ENCODE results near the gene EIF3F.

Gene EIF3F

GRCh38 chr11:8023831-8024555, 36.9 kb downstream of the EIF3F start:
- DNase-seq (ENCODE audit: low read depth) = no peak

- DNase-seq (ENCODE audit: low read depth) = no peak
Measured at GRCh38 chr11:8025123-8025522, 38.0 kb downstream of the EIF3F start.

- DNase-seq (ENCODE audit: low read depth) = no peak
Measured at GRCh38 chr11:8025816-8026215, 38.7 kb downstream of the EIF3F start.

- DNase-seq (ENCODE audit: low read depth) = no peak
Measured at GRCh38 chr11:8026982-8027381, 39.8 kb downstream of the EIF3F start.

- no peak for DNase-seq (ENCODE audit: low read depth)
Measured at GRCh38 chr11:8028766-8029165, 41.6 kb downstream of the EIF3F start.

GRCh38 chr11:8030526-8031247, 43.5 kb downstream of the EIF3F start:
- no peak for DNase-seq (ENCODE audit: low read depth)

GRCh38 chr11:8031248-8032115, 44.3 kb downstream of the EIF3F start:
- DNase-seq (ENCODE audit: low read depth) = no peak

GRCh38 chr11:8032122-8032521, 45.0 kb downstream of the EIF3F start:
- no peak for DNase-seq (ENCODE audit: low read depth)

- DNase-seq (ENCODE audit: low read depth) = no peak
Measured at GRCh38 chr11:8032576-8033304, 45.6 kb downstream of the EIF3F start.

- DNase-seq (ENCODE audit: low read depth) = no peak
Measured at GRCh38 chr11:8033305-8034105, 46.4 kb downstream of the EIF3F start.

- no peak for DNase-seq (ENCODE audit: low read depth)
Measured at GRCh38 chr11:8034106-8034585, 47.0 kb downstream of the EIF3F start.

GRCh38 chr11:8034604-8035190, 47.6 kb downstream of the EIF3F start:
- DNase-seq (ENCODE audit: low read depth) = no peak

GRCh38 chr11:8035200-8035855, 48.2 kb downstream of the EIF3F start:
- no peak for DNase-seq (ENCODE audit: low read depth)

GRCh38 chr11:8036002-8036802, 49.1 kb downstream of the EIF3F start:
- no peak for DNase-seq (ENCODE audit: low read depth)

GRCh38 chr11:8036986-8037385, 49.8 kb downstream of the EIF3F start:
- DNase-seq (ENCODE audit: low read depth) = no peak

- no peak for DNase-seq (ENCODE audit: low read depth)
Measured at GRCh38 chr11:8038393-8038792, 51.3 kb downstream of the EIF3F start.

GRCh38 chr11:8038811-8039529, 51.8 kb downstream of the EIF3F start:
- no peak for DNase-seq (ENCODE audit: low read depth)

GRCh38 chr11:8039530-8040260, 52.6 kb downstream of the EIF3F start:
- no peak for DNase-seq (ENCODE audit: low read depth)
